HG02852 (cell line): ENCODE results near the gene SGF29.
"Not testable (repeated sequence)": the region's sequence is repeated elsewhere in the genome, so short reads cannot be mapped to it uniquely, and the experiment has no call there.

Source experiments
- ATAC-seq: cut with Tn5 transposase; IDR thresholded peaks from one replicate; pipeline ENCODE4 v1.9.1; 2021; ENCODE audit warnings: mild to moderate bottlenecking, moderate library complexity; ENCODE audit not compliant: unreplicated experiment

Gene SGF29

DNA sequence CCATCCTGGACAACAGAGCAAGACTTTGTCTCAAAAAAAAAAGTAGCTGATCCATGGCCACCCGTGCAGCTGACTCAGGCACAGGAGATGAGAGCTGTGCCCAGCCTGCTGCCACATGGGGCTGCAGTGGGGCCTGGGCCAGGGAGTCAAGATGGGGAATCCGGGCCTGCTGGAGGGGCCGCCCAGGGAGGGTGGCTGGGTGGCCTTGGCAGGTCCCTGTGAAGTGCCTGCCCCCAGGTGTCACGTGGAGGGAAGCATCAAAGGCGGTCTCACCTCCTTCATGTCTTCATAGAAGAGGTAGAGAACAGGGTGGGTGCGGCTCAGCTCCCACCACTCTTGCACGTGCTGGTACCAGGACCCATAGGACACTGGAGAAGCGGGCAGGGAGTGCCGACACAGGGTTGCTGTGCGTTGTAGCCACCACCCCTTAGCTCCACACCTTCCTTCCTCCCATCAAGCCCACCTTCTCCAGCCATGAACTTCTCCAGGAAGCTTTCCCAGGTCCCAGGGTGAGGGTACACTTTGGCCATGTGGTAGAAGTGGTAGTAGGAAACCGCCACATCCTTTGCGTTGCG is 39.3 kb downstream of the SGF29 start:
- no peak for ATAC-seq

GRCh38 chr16:28595451-28595850 is 41.7 kb downstream of the SGF29 start:
- not testable (repeated sequence) for ATAC-seq

- ATAC-seq, result no peak
Measured at GRCh38 chr16:28596115-28596630, 42.5 kb downstream of the SGF29 start.

- ATAC-seq, result no peak
Measured at GRCh38 chr16:28596840-28597691, 43.3 kb downstream of the SGF29 start, which contains the start of gene SULT1A2. Gene SULT1A2 (minus strand): TSS chr16:28597050. CDS start chr16:28595930, 1,120 bp downstream.

DNA sequence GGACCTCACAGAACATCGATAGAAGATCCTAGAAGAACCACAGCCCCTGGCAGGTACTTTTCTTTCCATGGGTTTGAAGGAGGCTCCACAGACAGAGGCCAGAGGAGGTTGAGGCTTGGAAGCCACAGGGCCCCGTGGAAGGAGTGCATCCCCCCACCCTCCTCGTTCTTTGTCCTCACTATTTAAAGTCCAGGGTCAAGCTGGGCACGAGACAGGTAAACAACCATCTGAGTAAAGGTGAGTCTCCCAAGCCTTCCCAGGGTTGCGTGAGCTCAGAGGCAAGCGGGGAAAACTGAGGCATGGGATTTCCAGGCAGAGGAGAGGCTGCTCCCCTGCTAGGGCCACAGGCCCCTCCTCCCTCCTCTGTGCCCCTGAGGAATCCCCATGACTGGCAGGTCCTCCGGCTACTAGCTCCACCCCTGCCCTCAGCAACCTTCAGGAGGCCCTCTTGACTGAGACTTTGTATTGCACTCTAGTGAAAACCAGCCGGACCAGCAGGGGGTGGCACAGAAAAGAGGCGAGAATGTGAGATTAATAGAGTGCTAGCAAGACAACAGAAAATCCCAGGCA is 44.1 kb downstream of the SGF29 start:
- ATAC-seq, result no peak

- ATAC-seq, result not testable (repeated sequence)
Measured at GRCh38 chr16:28599377-28600285, 45.9 kb downstream of the SGF29 start.

DNA sequence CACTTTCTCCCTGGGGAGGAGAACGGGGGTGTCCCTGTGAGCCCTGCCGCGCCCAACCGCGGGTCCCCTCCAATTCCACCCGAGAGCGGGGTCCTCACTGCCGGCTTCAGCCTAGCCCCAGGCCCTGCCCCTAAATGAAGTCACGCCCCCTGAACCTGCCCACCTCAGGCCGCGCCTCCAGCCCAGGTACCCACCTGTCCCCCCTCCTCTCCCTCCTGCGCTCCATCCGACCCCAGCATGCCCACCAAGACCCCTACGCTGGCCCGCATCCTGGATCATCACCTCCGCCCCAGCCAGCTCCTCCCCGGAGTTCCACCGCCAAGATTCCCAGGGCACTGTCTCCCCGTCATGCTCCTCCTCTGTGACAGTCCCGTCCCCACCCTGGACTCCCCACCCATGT is 47.2 kb downstream of the SGF29 start:
- ATAC-seq, result not testable (repeated sequence)

DNA sequence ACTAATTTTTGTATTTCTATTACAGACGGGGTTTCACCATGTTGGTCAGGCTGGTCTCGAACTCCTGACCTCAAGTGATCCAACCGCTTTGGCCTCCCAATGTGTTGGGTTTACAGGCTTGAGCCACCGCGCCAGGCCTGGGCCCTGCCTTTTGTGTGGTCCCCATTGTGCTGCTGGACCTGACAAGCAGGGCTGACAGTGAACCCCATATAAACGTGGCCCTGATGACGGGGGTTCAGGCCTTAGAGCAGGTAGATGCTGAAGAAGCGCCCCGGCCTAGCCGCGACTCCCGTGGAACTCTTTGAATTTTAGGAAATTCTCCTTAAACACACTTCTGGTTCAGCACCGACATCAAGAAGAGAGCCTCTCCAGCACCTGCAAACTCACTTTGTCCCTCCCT is 47.9 kb downstream of the SGF29 start:
- ATAC-seq, result not testable (repeated sequence)

- ATAC-seq, result not testable (repeated sequence)
Measured at GRCh38 chr16:28602062-28602461, 48.3 kb downstream of the SGF29 start.

GRCh38 chr16:28602529-28602928 is 48.8 kb downstream of the SGF29 start:
- ATAC-seq, result no peak

DNA sequence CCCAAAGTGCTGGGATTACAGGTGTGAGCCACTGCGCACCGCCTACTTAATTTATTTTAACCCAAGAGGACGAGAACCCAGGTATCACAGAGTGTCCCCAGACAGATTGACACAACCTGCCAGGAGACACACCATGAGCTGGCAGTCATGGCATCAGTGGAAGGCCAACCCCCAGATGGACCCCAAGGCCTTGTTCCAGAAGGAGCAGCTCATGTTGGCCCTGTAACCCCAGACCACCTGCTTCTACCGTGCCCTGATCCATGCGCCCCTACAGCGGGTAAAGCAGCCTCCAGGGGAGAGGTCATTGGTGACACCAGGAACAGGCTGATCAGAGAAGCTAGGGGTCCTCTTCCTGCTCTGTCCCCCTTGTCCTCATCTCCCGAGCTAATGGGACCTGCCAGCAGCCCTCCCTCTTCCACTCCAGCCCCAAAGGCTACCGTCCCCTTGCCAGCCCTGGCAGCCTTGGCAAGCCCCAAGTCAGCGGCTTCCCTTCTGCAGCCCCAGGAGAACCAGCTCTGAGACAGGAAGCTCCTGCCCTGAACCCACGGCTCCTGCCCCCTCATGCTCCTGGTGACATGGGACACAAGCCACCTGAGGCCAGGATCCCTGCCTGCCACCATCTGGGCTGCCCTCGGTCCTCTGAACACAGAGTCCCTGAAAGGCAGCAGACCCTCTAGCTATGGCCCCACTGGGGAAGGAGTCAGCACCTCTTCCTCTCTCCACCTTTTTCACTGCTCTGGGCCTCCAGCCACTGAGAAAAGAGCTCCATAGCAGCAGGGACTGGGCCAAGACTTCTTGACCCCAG is 49.9 kb downstream of the SGF29 start:
- no peak for ATAC-seq

DNA sequence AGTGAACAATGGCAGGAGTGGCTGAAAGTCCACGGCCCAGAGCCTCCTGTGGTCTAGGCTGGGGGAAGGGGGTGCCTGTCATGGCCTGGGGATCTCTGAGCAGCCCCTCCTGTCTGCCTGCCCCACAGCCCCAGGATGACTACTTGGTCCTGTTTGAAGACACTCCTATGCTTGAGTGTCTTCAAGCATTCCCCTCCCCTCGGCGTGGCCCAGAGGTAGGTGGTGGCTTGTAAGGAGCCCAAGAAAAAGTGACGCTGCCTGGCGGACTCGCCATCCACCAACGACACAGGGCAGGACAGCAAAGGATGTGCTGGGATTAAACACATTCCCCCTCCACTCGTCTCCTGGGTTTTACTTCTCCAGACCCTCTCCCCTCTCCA is 50.5 kb downstream of the SGF29 start:
- ATAC-seq, result no peak

- ATAC-seq, result no peak
Measured at GRCh38 chr16:28606291-28607115, 52.8 kb downstream of the SGF29 start.

DNA sequence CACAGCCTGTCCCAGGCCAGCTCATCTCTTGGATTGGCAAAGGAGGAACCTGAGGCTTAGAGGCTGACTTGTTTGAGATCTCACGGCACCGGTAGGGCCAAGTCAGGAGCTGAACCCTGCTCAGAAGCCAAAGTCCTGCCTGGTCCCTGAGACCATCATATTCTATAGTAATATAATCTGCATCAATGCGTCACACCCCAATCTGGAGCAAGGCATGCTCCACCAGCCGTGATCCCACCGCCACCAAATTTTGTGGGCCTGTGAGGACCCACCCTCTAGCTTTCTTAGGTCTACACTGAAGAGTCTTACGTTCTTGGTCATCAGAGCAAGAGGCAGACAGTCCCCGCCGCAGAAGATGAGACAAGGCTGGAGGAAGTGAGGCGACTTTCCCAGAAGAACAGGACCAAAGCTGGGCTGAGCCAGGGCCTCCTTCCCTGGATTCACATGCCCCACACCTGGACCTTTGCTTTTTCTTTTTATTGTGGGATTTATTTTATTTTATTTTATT is 53.5 kb downstream of the SGF29 start:
- ATAC-seq, result no peak

- not testable (repeated sequence) for ATAC-seq
Measured at GRCh38 chr16:28607681-28608495, 54.2 kb downstream of the SGF29 start.

- not testable (repeated sequence) for ATAC-seq
Measured at GRCh38 chr16:28608496-28608808, 54.7 kb downstream of the SGF29 start.

DNA sequence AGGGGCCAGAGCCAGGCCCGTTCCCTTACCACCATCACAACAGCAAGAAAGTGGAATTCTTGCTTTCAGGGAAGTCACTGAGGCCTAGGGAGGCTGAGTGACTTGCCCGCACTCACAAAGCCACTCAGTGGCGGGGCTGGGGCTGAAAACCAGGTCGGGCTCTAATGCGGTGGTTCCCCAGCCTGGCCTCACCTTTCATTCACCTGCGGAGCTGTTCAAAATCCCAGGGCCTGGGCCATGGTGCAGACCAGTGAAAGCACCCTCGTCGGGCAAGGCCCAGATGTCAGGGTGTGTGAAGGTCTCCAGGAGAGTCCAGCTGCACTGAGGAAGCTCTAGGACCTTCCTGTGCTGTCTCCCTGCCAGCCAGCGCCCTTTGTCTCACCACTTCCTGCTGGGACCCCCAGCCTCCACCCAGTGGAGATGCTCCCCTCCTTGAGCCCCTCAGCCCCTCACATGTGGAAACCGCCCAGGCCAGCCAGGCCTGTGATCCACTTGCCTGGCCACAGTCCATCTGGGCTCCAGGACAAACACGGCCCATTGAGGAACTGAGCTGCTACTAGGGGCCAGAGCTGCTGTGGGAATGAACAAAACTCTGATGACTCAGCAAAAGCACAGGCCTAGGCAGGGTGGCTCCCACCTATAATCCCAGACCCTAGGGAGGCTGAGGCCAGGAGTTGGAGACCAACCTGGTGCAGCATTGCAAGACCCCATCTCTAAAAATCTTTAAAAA is 55.3 kb downstream of the SGF29 start:
- not testable (repeated sequence) for ATAC-seq
